Prostate gland (tissue), 2 donors: Measurements from ENCODE around the gene MCRIP2. TPM values are rescaled to one million over a fixed set of nuclear protein-coding genes. Genes with fewer than 3 reads are reported as not detected.

ENCODE experiments used
- DNase-seq: peaks from one replicate; pipeline ENCODE4 v3.0.0-alpha.2; 2019; ENCODE audit warnings: low spot score
- H3K27ac ChIP-seq, 2 donors: fragments of 200-600 bp; sonication (generic); 2 replicates each; pipeline ENCODE4 v1.5.1; 2017 to 2019
- H3K27me3 ChIP-seq: fragments of 200-600 bp; sonication (generic); replicated peaks from 2 replicates; pipeline ENCODE4 v1.5.1; 2019; ENCODE audit not compliant: insufficient read depth
- H3K36me3 ChIP-seq, 2 donors: fragments of 200-600 bp; sonication (generic); 1 replicate in 1 of 2; 2 replicates in 1 of 2; pipeline versions ENCODE4 v1.5.1 to v1.8.1; 2017 to 2019
- H3K4me1 ChIP-seq: fragments of 200-600 bp; sonication (generic); replicated peaks from 2 replicates; pipeline ENCODE4 v1.5.1; 2019
- H3K4me3 ChIP-seq, 2 donors: fragments of 200-600 bp; sonication (generic); 2 replicates each; pipeline ENCODE4 v1.5.1; 2017 to 2019
- H3K9me3 ChIP-seq: fragments of 200-600 bp; sonication (generic); 2 replicates; pipeline ENCODE4 v1.5.1; 2017
- CTCF ChIP-seq, 4 experiments: fragments of 200-600 bp in 2 of 4; fragments of 450-650 bp in 2 of 4; sonication (generic) in 2 of 4; IDR thresholded peaks; 1 replicate in 3 of 4; 2 replicates in 1 of 4; pipeline ENCODE4 v1.5.1; 2016 to 2019; ENCODE audit warnings: antibody characterized with exemption in 4 of 4, mild to moderate bottlenecking in 2 of 4, moderate library complexity in 2 of 4
- POLR2A ChIP-seq: fragments of 450-650 bp; IDR thresholded peaks from one replicate; pipeline ENCODE4 v1.6.1; 2016; ENCODE audit warnings: antibody characterized with exemption, mild to moderate bottlenecking
- POLR2AphosphoS5 ChIP-seq: sonication (generic); formaldehyde crosslinking; IDR thresholded peaks from one replicate; pipeline ENCODE4 v1.6.1; 2017; ENCODE audit warnings: antibody characterized with exemption
- whole genome bisulfite sequencing: methylation state at CpG from one replicate; pipeline ENCODE4 v1.1.5; 2018; 5-methylcytosine and 5-hydroxymethylcytosine counted together
- intact Hi-C: fragments of 100-400 bp; cut with DNase I; formaldehyde crosslinking; loops from one replicate; pipeline ENCODE4 v1.14.2; 2022
- total RNA-seq, 2 donors: library from RNA; depleted of rRNA; stranded (reverse); fragments of >200 nt; gene quantifications; one replicate each; pipeline ENCODE4 v1.1.0, GENCODE V29; 2016

Gene MCRIP2
- total RNA-seq, 2 donors from 2014 or later, result 59.5 to 61.6 TPM

DNA sequence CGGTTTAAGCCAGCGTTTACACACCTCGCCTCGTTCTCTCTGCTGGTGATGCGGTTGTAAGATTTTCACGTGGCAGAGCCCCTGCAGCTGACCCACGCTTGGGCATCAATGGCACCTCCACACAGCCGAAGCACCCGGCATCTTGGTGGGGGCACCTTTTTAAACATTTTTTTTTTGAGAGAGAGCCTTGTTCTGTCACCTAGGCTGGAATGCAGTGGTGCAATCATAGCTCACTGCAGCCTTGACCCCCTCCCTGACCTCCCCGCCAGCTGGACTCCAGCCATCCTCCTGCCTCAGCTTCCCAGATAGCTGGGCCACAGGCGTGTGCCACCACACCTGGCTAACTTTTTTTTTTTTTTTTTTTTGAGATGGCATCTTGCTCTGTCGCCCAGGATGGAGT is 12.4 kb downstream of the MCRIP2 start:
- no peak overlapping the region for H3K27ac ChIP-seq
- no peak for DNase-seq
- intact Hi-C loops, result no loop called here
- H3K36me3 ChIP-seq, result no peaks in the 10 kb centered on the region
- TF ChIP-seq POLR2A, result no peak
- peaks cover 5% of the 10 kb centered on the region for H3K4me1 ChIP-seq
- no peaks in the 10 kb centered on the region for H3K27me3 ChIP-seq
- no peak overlapping the region for H3K4me3 ChIP-seq
- WGBS, result 90% methylated on average over 12 of the region's 12 CpGs
- H3K9me3 ChIP-seq, result no peaks in the 10 kb centered on the region

- no peak for DNase-seq
- TF ChIP-seq POLR2AphosphoS5 (no peak), CTCF (IDR thresholded peaks at IDR 0.05) (no peak), POLR2A (no peak)
- Histone ChIP-seq H3K27ac (no peak overlapping the region), H3K27me3 (no peaks in the 10 kb centered on the region), H3K9me3 (no peaks in the 10 kb centered on the region), H3K4me1 (peaks cover 3% of the 10 kb centered on the region), H3K4me3 (no peak overlapping the region), H3K36me3 (no peaks in the 10 kb centered on the region)
- 89% methylated on average over 22 of the region's 22 CpGs for WGBS
- intact Hi-C loops, result no loop called here
These were observed 15.9 kb downstream of the MCRIP2 start for GRCh38 chr16:657487-657886.

DNA sequence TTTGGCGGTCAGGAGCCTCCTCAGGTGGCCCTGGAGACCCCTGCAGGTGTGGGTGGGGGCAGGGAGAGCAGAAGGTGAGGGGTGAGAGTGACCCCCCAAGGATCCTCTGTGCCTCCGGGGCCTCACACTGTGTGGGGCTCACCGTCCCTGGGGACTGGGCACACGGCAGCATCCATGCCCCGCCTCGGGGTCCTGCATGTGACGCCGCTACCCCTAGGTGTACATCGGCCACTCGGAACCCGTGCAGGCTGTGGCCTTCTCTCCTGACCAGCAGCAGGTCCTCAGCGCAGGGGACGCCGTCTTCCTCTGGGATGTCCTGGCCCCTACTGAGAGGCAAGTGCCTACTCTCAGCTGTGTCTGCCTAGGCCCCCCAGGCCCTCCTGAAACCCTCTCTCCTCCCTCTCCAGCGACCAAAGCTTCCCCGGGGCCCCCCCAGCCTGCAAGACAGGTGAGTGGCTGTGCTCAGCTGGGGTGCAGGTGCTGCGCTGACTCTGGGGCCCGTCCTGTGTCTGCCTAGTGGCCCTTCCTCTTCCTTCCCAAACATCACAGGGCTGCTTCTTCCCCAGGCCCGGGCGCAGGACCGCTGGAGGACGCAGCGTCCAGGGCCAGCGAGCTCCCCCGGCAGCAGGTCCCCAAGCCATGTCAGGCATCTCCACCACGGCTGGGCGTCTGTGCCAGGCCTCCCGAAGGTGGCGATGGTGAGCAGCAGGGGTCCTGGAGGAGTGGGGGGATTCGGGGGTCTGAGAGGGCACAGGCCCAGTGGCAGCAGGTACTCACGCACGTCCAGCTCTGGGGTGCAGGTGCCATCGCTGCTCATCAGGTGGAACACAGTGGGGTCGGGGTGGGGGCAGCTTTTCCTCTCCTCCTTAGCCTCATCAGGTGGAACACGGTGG is 17.3 kb downstream of the MCRIP2 start:
- WGBS, result 88% methylated on average over 25 of the region's 35 CpGs
- H3K36me3 ChIP-seq, result no peaks in the 10 kb centered on the region
- peaks cover 3% of the 10 kb centered on the region for H3K4me1 ChIP-seq
- H3K4me3 ChIP-seq, result no peak overlapping the region
- no peak overlapping the region for H3K27ac ChIP-seq
- intact Hi-C loops, result no loop called here
- no peak for DNase-seq
- TF ChIP-seq POLR2A (no peak), POLR2AphosphoS5 (no peak), CTCF (IDR thresholded peaks at IDR 0.05) (no peak)
- no peaks in the 10 kb centered on the region for H3K9me3 ChIP-seq
- no peaks in the 10 kb centered on the region for H3K27me3 ChIP-seq

DNA sequence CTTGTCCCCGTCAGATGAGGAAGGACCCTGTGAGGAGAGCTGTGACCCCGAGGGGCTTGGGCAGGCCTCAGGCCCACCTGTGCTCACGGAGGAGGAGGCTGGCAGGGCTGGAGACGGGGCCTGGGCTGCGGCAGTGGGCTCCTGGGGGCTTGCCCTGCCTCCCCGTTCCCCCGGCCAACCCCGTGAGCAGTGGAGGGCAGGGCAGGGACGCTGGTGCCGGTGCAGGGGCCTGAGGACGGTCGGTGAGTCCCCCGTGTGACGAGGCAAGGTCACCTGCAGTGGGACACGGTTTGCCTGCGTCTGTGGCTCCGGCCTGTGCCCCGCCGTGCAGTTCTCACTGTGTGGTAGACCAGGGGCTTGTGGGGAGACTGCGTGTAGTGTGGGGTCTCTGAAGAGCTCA is 18.0 kb downstream of the MCRIP2 start:
- Histone ChIP-seq H3K9me3 (no peaks in the 10 kb centered on the region), H3K4me3 (no peak overlapping the region), H3K36me3 (no peaks in the 10 kb centered on the region), H3K27ac (no peak overlapping the region), H3K27me3 (no peaks in the 10 kb centered on the region), H3K4me1 (peaks cover 3% of the 10 kb centered on the region)
- DNase-seq, result no peak
- WGBS, result 92% methylated on average over 20 of the region's 20 CpGs
- TF ChIP-seq CTCF (IDR thresholded peaks at IDR 0.05) (no peak), POLR2A (no peak), POLR2AphosphoS5 (no peak)
- intact Hi-C loops, result no loop called here

DNA sequence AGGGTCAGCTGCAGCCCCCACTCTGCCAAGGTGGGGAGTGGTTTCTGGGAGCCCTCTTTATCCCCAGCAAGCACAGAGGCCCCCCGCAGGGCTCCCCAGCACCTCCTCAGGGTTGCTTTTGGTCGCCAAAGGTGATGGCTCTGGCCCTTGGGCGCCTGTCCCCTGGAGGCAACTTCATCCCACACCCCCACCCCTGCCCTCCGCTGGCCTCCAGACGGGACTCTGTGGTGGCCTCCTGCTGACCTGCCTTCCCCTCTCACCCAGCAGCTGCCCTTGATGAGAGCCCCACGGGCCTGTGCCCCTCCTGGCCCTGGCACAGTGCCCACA is 18.5 kb downstream of the MCRIP2 start:
- no peaks in the 10 kb centered on the region for H3K9me3 ChIP-seq
- no peak for DNase-seq
- TF ChIP-seq CTCF (IDR thresholded peaks at IDR 0.05), result no peak
- TF ChIP-seq POLR2AphosphoS5, result no peak
- no peak for TF ChIP-seq POLR2A
- H3K4me1 ChIP-seq, result peaks cover 3% of the 10 kb centered on the region
- no peaks in the 10 kb centered on the region for H3K36me3 ChIP-seq
- no peak overlapping the region for H3K4me3 ChIP-seq
- WGBS, result 59% methylated on average over 6 of the region's 6 CpGs
- intact Hi-C loops, result no loop called here
- no peaks in the 10 kb centered on the region for H3K27me3 ChIP-seq
- peak overlapping the region in 1 of 2 donors; percentile 3 for H3K27ac ChIP-seq
